Stimulated activated CD4-positive, alpha-beta T cell treated with anti-CD3 and anti-CD28 coated beads, Interleukin-2, amount 100 ng/mL, for 24 hours (primary cell): ENCODE measurements around the gene KCP.
"Not testable (repeated sequence)": the region's sequence is repeated elsewhere in the genome, so short reads cannot be mapped to it uniquely, and the experiment has no call there.

ENCODE experiments used
- DNase-seq, 2 donors: peaks; one replicate each; pipeline ENCODE4 v3.0.0-alpha.2; 2020

Gene KCP

DNA sequence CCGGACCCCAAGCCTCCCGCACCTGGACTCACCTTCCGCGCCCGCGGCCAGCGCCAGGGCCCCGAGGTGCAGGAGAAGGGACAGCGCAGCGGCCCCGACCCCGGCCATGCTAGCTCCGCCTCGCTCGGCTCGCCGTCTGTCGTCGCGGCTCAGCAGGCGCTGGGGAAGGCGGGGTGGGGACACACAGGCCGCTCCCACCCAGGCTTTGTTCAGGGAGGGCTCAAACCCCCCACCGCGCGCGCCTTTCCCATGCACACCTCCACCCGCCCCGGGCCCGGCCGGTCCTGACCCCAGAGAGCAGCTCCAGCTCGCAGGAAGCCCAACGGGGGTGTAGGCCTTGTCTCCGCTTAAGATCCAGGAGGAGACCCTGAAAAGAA lies at the start of gene KCP:
Gene KCP (minus strand): TSS at position 141 of the 377 bp plus-strand sequence. CDS start 33 bp downstream, at position 108.
- no peak for DNase-seq

DNA sequence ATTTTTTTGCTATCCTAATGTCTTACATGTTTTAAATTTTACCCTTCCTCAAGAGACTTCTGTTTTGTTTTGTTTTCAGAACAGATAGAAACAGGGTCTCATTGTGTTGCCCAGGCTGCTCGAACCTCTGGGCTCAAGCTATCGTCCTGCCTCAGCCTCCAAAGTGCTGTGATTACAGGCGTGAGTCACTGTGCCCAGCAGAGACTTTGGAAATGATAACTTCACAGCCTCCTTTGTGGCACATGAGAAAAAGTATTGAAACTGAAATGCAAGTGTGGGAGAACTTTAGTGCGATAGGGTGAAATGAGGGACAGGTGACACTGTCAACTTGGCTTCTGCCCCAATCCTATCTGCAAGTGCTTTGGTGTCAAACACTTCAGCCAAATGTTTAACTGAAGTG lies 48.8 kb upstream of the KCP start:
- no peak for DNase-seq

GRCh38 chr7:128955981-128956380 lies 45.5 kb upstream of the KCP start:
- DNase-seq: no peak

DNA sequence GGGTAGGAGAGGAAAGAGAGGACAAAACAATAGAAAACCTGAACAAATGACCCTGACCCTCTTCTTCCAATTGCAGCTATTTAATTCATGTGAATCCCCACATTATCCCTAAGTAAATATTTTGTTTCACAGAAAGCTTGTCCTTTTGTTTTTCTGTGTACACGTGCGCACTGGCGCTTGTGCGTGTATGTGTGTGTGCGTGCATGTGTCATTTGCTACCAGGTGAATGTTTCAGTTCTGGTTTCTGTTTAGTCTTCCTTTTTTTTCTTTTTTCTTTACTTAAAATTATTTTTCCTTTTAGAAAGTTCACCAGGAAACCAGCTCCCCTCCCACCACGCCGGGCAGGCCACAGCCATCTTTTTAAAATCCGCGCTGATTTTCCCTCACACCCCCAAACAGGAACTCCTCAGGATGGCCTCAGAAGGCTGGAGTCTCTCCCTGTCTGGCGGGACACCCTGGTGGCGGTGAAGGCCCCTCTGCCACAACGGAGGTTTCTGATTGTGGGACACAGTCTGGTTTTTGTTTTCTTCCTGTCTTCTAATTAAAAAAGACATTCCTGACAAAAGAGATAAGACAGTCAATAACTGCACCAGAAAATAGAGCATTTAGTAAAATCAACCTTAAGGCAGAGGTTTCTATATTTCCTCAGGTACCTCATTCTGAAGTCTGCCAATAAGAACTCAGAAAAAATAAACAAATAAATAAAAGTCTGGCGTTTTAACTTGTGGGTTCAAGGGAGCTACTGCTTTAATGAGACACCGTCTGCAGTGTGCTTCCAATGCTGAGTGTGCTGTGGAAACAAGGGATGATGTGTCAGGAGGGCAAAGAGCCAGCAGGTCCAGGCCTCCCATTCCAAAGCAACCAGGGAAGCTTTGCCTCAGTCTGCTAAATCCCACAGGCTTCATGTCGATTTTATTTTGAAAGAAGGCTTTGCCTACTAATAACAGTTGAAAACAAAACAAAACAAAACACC lies 44.6 kb upstream of the KCP start:
- DNase-seq: no peak

DNA sequence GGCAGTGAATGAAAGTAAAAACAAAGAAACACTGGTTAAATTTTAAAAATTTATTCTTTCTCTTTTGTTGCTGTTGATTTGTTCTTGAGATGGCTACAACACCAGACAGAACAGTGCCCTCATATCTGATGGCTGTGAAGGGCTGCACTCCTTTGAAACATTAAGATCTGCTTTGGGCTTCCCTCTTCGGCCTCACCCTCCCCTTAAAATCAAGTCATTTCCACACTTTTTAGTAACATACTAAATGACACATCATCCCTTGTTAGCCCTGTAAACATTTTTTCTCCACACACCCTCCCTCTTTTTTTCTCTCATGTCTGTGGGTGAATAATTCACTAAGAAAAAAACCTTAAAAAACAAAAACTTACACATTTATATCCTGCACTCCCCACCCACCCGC lies 43.6 kb upstream of the KCP start:
- DNase-seq: no peak

- no peak for DNase-seq
These were observed 40.8 kb upstream of the KCP start for GRCh38 chr7:128951296-128951695.

DNA sequence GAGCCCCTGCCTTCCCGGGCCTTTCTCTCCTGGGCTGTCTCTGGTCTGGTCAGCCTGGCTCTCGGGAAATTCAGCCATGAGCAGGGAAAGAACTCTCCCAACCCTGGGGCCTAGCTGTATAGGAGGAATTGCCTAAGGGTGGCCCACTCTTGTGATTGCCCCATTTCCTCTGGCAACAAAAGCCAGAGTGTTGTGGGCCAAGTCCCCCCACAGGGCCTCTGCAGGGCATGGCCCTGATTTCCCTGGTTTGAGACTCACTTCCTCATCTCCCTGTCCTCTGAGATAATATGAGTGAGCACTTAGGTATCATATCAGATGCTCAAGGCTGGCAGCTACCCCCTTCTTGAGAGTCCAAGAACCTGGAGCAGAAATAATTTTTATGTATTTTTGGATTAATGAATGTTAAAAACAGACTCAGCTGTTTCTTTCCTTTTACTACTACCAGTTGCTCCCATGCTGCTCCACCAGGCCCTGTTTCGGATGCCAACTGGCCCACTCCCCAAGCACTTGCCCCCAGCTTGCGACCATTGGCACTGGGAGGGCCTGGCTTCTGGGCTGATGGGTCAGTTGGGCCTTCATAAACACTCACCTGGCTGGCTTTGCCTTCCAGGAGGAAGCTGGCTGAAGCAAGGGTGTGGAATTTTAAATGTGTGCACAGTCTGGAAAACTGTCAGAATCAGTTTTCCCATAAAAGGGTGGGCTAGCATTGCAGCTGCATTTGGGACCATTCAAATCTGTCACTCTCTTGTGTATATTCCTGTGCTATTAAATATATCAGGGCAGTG lies 38.7 kb upstream of the KCP start:
- no peak for DNase-seq

DNA sequence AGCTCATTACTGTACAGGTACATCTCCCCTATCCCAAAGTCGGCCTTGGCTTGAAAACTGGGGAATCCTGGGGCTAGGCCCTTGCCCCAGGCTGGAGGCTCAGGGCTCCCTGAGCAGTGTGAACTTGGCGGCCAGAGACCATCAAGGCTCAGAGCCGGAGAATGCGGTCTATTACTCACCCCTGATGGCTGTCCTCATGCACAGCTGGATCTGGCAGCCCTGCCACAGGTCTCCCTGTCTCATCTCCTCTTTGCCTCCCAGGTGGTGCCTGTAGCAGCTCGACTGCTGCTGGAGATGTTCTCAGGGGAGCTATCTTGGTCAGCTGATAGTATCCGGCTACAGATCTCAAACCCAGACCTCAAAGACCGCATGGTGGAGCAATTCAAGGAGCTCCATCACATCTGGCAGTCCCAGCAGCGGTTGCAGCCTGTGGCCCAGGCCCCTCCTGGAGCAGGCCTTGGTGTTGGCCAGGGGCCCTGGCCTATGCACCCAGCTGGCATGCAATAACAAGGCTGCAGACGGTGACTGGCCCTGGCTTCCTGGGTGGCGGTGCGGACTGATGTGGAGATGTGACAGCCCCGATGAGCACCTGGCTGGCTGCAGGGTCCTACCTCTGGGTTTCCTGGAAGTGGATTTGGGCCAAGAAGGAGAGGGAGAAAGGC lies 37.9 kb upstream of the KCP start:
- no peak for DNase-seq

GRCh38 chr7:128947854-128948253 lies 37.3 kb upstream of the KCP start:
- DNase-seq: no peak

DNA sequence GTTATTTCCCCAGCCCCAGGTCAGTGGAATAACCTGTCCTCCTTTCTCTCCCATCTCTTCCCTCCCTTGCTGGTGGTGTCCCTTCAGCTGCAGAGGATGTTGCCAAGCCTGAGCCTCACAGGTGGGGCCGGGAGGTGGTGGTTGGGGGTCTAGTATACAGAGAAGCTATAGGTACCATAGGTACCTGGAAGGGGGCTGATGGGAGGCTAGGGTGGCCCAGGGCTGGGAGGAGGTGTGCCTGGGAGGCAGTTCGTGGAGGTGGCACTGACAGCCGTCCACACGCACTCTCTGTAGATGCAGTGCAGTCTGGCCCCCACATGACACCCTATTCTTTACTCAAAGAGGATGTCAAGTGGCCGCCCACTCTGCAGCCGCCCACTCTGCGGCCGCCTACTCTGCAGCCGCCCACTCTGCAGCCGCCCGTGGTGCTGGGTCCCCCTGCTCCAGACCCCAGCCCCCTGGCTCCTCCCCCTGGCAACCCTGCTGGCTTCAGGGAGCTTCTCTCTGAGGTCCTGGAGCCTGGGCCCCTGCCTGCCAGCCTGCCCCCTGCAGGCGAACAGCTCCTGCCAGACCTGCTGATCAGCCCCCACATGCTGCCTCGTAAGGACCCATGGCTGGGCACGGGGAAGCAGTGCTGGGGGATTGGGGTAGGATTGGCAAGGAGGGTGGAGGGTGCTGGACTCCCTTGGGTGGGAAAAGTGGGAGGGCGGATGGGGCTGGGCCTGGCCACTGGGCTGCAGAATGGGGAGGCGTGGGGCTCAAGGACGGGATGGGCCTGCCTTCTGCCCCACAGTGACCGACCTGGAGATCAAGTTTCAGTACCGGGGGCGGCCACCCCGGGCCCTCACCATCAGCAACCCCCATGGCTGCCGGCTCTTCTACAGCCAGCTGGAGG lies 36.7 kb upstream of the KCP start:
- DNase-seq: no peak

- no peak for DNase-seq
These were observed 35.3 kb upstream of the KCP start for GRCh38 chr7:128945668-128946366.

- no peak for DNase-seq
These were observed 34.2 kb upstream of the KCP start for GRCh38 chr7:128944487-128945236.

DNA sequence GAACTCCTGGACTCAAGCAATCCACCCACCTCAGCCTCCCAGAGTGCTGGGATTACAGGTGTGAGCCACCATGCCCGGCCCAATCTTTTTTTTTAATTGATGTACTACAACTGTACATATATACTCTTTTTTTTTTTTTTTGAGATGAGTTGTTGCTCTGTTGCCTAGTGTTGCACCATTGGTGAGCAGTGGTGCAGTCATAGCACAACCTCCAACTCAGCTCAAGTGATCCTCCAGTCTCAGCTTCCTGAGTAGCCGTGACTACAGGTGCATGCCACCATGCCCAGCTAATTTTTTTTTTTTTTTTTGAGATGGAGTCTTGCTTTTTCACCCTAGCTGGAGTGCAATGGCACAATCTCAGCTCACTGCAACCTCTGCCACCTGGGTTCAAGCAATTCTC lies 32.7 kb upstream of the KCP start:
- DNase-seq: not testable (repeated sequence)

DNA sequence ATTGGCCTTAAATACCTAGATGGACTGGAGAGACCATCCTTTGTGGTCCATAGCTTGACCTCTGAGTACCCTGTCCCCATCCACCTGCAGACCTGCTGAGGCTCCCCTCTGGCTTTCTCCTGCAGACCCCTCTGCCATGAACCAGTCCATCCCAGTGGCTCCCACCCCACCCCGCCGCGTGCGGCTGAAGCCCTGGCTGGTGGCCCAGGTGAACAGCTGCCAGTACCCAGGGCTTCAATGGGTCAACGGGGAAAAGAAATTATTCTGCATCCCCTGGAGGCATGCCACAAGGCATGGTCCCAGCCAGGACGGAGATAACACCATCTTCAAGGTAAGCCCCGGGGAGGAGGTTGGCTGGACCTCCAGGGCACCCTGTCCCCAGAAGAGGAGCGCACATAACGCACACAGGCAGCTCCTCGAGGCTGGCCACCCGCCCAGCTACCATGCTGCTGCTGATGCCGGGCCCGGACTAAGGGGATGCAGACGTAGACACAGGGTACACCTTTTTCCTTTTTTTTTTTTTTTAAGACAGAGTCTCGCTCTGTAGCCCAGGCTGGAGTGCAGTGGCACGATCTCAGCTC lies 31.5 kb upstream of the KCP start:
- DNase-seq: no peak

DNA sequence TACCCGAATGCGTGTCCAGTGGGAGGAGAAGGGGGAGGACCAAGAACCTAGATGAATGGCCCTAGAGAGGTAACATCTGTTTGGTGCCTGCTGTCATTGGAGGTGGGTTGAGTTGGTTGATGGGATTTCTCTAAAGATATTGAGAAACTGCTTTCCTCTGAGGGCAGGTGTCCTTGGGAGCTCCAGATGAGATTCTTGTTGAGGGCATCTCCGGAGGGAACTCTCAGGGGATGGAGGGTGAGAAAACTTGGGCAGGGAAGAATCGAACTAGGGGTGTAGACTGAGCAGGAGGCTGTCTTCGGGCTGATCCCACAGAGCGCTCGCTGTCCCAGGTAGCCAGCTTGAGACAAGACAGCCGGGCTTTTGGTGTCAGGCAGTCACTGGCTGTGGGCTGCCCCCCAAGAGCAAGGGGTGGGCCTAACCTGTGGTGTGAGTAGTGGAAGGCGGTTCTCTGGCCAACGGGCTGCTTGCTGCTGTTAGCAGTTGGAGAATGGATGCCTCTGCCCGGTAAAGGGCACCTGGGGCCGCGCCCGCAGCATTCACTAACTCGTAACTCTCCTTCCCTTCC lies 30.9 kb upstream of the KCP start:
- no peak for DNase-seq

DNA sequence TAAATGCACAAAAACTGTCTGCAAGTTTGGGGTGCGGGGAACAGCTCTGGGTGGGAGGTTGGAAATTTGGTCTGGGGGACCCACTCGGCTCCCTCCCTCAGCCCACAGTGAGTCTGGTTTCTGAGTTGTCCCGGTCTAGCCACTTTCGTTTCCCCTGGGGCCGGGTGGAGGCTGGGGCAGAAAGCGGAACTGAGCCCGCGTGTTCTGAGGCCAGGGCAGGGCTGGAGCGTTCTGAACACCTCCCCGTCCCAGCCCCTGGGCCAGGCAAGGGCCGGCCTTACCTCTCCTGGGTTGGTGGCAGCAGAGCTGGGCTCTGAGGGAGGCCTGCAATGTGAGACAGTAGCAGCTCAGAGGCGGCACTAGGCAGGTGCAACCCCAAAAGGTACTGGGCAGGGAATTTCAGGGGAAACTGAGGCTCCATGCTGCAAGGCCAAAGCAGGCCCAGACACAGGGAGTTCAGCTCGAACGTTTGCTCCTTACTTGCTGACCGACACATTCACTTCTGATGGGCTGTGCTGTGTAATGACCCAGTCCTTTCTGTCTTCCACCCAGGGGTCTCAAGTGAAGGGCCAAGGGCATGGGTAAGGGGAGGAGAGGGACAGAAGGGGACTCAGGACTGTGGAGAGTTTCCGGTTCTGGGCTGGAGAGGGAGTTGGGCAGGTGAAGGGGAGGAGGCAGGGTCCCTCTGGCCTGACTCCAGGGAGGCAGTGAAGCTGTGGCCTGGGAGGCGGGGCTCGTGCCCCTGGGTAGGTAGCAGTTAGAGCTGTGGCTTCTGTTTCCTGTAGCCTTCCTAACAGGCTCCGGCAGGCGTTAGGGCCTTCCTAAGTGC lies 30.2 kb upstream of the KCP start:
- DNase-seq: no peak

GRCh38 chr7:128939861-128940410 lies 29.4 kb upstream of the KCP start:
- no peak for DNase-seq

DNA sequence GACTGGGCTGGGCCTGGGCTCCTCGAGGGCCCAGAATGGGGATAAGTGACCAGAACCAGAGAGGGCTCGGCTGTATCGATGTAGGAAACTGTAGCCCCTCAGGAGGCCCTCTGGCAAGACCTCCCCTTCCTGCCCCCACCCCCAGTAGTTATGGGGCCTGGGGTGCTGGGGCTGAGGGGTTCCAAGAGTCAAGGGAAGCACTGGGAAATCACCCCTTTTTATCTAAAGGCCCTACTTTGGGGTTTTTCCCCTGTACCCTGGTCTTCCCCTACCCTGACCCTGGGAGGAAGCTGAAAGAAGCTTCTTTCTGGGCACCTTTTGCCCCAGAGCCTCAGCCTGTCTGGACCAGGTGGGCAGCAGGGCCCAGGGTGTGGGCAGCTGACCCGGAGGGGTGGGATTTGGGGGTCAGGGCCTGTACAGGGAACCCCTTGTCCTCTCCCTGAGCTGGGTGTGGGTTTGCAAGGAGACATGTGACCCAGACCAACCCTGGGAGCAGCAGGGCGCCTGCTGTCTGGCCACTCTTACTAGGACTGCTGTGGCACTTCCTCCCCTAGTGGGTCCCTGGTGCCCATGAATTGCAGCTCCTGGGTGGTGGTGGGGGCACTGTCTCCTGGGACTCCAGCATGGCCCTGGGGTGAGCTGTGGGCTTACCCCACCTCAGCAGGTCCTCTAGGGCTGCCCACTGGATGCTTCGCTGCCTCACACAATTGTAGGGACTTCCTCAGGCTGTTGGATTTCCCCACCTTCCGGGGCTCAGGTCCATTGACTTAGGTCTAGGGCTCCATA lies 28.8 kb upstream of the KCP start:
- DNase-seq: no peak
